ENCODE measurements around the gene OR13J1. TPM values are rescaled to one million over a fixed set of nuclear protein-coding genes. Genes with fewer than 3 reads are reported as not detected.

Gene OR13J1
- total RNA-seq, 1 donor from 2014 or later = not detected

GRCh38 chr9:35909687-35910612 is 39.7 kb upstream of the OR13J1 start:
- Histone ChIP-seq H3K4me1 (peaks cover 66% of the 10 kb centered on the region), H3K27ac (peak overlapping the region; percentile 93), H3K27me3 (ENCODE audit: low read depth) (no peaks in the 10 kb centered on the region), H3K9me3 (no peaks in the 10 kb centered on the region), H3K4me3 (peak overlapping the region; percentile 39), H3K36me3 (no peaks in the 10 kb centered on the region)
- DNase-seq = no peak
- no peak for TF ChIP-seq CTCF (IDR thresholded peaks at IDR 0.05)
- intact Hi-C loops (cut with DNase I) = no loop called here
- ATAC-seq = no peak

GRCh38 chr9:35909274-35909673 is 39.1 kb upstream of the OR13J1 start, which contains the start of gene SPAAR:
TSS of gene SPAAR (plus strand) at chr9:35909490. CDS start at chr9:35910464, 974 bp downstream.
- Histone ChIP-seq H3K36me3 (no peaks in the 10 kb centered on the region), H3K27me3 (ENCODE audit: low read depth) (no peaks in the 10 kb centered on the region), H3K4me3 (peak within 1 kb of the TSS; percentile 39), H3K27ac (peak within 1 kb of the TSS; percentile 93), H3K9me3 (no peaks in the 10 kb centered on the region), H3K4me1 (peaks cover 72% of the 10 kb centered on the region)
- TF ChIP-seq CTCF (IDR thresholded peaks at IDR 0.05) = no peak
- no peak for DNase-seq
- intact Hi-C loops (cut with DNase I) = no loop called here
- ATAC-seq = no peak

GRCh38 chr9:35908504-35909125 is 38.4 kb upstream of the OR13J1 start:
- DNase-seq = no peak
- no peak for ATAC-seq
- no peak for TF ChIP-seq CTCF (IDR thresholded peaks at IDR 0.05)
- Histone ChIP-seq H3K27ac (peak overlapping the region; percentile 93), H3K4me3 (peak overlapping the region; percentile 39), H3K9me3 (no peaks in the 10 kb centered on the region), H3K4me1 (peaks cover 79% of the 10 kb centered on the region), H3K36me3 (no peaks in the 10 kb centered on the region), H3K27me3 (ENCODE audit: low read depth) (no peaks in the 10 kb centered on the region)
- intact Hi-C loops (cut with DNase I) = no loop called here

GRCh38 chr9:35907711-35908503 is 37.7 kb upstream of the OR13J1 start:
- Histone ChIP-seq H3K9me3 (no peaks in the 10 kb centered on the region), H3K4me1 (peaks cover 86% of the 10 kb centered on the region), H3K4me3 (peak overlapping the region; percentile 44), H3K27me3 (ENCODE audit: low read depth) (no peaks in the 10 kb centered on the region), H3K36me3 (no peaks in the 10 kb centered on the region), H3K27ac (peak overlapping the region; percentile 93)
- intact Hi-C loops (cut with DNase I) = no loop called here
- no peak for TF ChIP-seq CTCF (IDR thresholded peaks at IDR 0.05)
- DNase-seq = peak; percentile 73
- peak; percentile 60 to 70 for ATAC-seq

All from lower lobe of right lung (tissue), 2 donors.